SKM-1 treated with dmso at 0.1 percent for 144 hours (cell line): ENCODE data around the gene RRM1.
"Not testable (repeated sequence)": the region's sequence is repeated elsewhere in the genome, so short reads cannot be mapped to it uniquely, and the experiment has no call there.

Experiments
- DNase-seq: peaks from one replicate; lab custom pipeline; 2025; ENCODE audit not compliant: unreplicated experiment; lab: John Stamatoyannopoulos, UW

The RRM1 gene

DNA sequence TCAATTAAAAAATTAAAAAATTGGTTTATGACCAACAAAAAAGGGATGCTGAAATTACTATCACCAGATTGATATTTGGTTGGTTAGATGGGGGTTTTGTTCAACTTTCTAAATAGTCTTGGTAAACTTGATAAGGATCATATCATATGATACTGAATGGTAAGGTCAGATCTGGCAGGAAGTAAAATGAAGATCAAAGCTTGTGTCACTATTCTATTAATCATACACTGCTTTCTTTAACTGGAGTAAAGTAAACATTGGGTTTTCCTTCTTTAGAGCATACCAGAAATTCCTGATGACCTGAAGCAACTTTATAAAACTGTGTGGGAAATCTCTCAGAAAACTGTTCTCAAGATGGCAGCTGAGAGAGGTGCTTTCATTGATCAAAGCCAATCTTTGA, 40.2 kb downstream of the RRM1 start:
- no peak for DNase-seq

DNA sequence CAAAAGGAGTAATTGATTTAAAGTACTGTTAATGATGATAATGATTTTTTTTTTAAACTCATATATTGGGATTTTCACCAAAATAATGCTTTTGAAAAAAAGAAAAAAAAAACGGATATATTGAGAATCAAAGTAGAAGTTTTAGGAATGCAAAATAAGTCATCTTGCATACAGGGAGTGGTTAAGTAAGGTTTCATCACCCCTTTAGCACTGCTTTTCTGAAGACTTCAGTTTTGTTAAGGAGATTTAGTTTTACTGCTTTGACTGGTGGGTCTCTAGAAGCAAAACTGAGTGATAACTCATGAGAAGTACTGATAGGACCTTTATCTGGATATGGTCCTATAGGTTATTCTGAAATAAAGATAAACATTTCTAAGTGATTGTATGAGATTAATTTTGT, 43.9 kb downstream of the RRM1 start:
- no peak for DNase-seq

DNA sequence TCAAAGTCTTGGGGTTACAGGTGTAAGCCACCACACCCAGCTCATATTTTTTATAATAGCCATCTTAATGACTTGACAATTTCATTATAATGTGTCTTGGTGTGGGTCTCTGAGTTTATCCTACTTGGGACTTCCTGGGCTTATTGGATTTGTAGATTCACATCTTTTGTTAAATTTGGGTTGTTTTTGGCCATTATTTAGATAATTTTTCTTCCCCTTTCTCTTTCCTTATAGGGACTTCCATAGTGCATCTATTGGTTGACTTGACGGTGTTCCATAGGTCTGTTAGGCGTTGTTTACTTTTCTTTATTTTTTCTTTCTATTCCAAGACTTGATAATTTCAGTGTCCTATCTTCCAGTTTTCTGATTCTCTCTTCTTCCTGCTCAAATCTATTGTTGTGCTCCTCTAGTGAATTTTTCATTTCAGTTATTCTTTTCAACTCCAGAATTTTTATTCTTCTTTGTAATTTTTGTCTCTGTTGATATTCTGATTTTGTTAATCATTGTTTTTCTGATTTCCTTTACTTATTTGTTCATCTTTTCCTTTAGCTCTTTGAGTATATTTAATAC, 45.6 kb downstream of the RRM1 start:
- DNase-seq: no peak

DNA sequence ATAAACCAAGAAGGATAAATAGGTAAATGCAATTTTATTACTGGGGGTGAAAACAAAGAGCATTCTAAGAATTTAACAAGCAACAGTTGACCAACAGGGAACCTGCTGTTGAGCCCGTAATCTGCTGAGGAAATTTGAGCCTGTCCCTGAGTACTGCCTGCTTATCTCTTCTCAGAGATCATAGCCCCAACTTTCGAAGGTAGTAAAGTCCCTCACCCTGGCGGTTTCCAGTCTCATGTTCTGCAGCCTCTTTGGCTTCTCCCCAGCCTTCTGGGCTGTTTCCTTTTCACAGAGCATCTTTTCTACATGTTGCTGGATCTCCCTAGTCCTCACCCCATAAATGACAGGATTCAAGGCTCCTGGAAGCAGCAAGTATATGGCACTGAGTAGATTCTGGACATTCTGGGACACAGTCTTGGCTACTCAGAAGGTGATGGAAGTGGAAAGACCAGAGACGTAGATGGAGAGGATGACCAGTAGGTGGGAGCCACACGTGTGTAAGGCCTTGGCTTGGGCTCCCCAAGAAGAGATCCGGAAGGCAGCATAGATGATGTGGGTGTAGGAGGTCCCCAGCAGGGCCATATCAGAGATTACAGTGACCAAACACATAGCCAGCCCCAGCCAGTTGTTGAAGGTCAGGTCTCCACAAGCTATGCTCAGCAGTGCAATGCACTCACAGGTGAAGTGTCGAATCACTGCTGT, 51.6 kb downstream of the RRM1 start:
- DNase-seq: no peak

DNA sequence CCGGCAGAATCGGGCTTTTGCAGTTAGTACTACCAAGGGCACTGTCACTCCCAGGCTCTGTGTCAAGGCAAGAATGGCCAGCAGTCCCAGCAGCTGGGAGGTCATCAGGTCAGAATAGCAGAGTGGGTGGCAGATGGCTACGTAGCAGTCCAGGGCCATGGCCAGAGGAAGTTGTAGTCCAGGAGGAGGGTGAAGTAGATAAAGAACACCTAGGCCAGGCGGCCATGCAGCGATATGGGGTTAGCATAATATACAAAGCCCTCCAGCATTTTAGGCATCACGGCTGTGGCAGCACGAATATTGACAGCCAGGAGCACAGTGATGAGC, 52.1 kb downstream of the RRM1 start:
- DNase-seq: no peak

DNA sequence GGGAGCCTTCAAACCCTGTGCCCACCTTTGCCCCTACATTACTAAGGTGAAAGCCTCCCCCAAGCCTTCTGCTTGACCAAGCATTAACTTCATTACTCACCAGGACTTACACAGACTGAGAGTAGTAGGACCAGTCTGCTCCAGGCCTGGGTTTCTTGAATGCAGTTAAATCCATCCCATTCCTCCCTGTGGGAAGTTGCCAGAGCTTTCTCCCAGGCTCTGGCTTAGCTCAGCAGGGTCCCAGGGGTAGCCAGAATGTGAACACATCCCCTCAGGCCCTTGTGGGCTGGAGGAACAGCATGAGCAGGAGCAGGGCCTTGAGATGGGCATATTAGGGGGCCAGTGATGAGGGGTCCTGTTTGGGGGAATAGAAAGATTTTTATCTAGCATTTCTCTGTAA, 59.9 kb downstream of the RRM1 start:
- DNase-seq: no peak

DNA sequence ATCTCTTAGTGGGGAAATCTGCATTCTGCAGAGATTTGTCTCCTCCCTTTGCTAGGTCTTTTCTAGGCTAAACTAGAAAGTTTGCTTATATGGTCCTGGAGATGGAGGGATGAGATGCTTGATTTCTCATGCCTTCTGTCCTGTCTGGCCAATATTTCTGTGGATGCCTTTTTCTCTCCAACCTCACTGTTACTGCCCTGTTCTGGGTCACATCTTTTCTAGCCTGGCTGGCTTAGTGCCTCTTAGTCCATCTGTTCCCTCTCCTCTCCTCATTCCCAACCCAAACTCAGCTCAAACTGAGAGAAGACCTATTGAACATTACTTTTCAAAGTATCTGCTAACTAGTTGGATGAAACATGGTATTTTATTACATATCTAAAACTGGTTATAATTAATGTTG, 62.0 kb downstream of the RRM1 start:
- DNase-seq: no peak

DNA sequence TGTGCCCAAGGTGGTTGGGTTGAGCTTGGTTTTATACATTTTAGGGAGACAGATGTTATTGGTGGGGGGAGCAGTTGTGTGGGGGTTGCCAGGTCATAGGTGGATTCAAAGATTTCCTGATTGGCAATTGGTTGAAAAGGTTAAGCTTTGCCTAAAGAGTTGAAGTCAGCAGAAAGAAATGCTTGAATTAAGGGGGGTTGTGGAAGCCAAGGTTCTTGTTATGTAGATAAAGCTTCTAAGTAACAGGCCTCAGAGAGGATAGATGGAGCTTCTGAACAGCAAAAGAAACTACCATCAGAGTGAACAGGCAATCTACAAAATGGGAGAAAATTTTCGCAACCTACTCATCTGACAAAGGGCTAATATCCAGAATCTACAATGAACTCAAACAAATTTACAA, 64.2 kb downstream of the RRM1 start:
- DNase-seq: not testable (repeated sequence)

DNA sequence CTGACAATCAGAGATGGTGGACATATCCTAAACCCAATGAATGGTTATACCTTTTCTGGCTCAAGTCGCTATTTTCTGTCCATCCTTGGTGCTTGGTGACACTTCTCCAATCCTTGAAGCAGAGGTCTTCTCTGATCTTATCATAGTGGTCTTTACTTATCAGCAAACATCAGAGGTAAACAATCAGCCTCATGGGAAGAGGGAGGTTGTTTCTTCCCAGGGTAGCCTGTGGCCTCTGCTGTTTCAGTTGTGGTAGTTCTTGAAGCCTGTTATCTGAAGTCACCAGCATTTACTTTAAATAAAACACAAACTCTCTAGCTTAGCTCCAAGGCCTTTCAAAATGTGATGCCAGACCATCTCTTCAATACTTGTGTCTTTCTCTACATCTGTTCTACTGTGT, 66.7 kb downstream of the RRM1 start:
- DNase-seq: no peak

DNA sequence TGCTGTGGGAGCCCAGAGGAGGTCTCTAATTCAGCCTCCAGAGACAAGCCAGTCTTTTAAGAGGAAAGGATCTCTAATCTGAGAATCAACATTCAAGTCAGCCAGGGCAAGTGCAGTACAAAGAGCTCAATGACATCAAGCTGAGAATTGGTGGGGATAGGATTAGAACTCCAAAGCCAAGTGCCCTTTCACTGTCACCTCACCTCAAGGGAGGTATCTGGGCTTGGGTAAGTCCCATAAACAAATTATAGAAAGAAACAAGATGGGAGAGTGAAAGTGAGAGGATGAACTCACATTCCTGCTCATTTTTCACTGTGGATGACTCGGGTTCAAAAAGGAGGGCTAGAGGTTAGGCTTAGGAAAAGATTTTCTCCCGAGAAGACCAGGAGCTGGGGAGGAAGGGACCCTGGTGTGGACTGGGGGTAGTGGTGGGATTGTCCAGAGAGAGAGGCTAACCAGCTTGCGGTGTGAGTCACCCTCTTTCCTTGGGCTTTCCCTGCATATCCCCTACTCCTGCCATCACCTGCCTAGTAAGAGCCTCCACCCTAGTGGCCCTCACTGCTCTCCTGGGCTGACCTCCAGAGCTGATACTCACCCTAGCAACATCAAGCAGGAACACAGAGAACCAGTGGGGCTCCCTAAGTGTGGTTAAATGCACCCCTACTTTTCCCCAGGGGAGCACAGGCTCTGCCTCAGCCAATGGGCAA, 70.4 kb downstream of the RRM1 start:
- no peak for DNase-seq

DNA sequence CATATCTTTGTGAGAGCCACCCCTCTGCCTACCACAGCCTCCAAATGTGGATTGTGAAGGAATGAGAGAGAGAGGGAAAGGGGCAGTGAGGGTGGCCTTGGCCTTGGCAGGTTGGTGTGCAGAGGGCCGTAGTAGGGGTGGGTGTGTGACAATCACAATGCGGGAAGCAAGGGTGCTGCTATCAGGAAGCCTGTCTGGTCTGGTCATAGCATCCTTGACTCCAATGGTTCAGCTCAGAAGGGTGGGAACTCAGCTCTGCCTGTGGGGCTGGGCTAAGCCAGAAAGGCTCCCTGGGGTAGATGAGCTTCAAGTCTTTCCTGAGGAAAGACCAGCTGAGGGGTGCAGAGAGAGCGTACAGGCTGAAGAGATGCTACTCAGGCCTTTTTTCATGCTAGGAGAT, 72.7 kb downstream of the RRM1 start:
- no peak for DNase-seq

DNA sequence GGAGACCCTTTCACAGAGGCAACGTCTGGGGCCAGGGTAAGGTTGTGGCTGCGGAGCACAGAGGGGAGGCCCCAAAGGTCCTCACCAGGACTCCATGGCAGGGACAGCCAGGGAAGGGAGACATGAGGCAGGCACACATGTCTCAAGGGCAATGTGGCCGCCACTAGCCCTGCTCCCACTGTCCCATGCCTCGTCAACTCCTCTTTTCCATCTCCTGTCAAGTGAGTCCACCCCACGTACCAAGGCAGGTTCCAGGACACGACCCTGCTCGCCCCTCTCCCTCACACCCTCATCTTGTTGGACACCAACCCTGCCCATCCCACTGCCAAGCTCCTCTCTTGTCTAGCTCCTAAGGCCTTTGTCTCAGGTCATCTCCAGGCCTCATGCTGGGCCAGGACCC, 73.2 kb downstream of the RRM1 start:
- DNase-seq: no peak

DNA sequence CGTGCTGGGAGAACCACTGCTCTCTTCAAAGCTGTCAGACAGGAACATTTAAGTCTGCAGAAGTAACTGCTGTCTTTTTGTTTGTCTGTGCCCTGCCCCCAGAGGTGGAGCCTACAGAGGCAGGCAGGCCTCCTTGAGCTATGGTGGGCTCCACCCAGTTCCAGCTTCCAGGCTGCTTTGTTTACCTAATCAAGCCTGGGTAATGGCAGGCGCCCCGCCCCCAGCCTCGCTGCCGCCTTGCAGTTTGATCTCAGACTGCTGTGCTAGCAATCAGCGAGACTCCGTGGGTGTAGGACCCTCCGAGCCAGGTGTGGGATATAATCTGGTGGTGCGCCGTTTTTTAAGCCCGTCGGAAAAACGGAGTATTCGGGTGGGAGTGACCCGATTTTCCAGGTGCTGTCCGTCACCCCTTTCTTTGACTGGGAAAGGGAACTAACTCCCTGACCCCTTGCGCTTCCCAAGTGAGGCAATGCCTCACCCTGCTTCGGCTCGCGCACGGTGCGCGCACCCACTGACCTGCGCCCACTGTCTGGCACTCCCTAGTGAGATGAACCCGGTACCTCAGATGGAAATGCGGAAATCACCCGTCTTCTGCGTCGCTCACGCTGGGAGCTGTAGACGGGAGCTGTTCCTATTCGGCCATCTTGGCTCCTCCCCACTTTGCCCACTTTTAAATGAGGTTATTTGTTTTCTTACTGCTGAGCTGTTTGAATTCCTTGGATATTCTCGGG, 81.2 kb downstream of the RRM1 start:
- not testable (repeated sequence) for DNase-seq

DNA sequence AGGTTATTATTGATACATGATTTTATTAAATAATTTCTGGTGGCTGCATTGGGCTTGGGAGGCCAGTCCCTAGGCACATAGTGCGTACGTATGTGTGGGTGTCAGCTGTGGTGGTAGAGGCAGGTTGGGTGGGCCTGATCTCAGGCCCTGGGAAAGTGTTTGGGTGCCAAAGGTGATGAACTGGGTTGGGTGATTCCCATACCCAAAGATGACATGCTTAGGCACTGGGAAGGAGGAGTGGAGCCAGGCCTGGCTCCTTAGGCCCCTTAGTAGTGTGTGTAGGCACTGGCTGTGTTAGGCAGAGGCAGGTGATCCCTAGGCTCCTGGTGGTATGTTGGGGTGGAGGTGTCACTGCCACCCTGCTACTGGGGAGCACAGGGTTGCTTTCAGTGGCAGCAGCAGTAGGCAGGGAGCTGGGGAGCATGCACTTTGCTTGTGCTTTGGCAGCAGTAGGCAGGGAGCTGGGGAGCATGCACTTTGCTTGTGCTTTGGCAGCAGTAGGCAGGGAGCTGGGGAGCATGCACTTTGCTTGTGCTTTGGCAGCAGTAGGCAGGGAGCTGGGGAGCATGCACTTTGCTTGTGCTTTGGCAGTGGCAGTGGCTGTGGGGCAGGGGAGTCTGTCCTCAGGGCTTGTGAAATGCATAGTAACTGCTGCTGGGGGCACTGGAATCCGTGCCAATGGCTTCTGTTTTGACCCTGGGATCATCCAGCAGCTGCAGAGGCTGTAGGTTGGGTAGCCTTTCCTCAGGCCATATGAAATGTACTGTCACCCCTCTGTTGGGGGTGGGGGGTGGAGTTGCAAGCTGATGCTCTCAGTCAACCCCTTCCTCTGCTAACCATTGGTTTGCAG, 84.4 kb downstream of the RRM1 start:
- no peak for DNase-seq

DNA sequence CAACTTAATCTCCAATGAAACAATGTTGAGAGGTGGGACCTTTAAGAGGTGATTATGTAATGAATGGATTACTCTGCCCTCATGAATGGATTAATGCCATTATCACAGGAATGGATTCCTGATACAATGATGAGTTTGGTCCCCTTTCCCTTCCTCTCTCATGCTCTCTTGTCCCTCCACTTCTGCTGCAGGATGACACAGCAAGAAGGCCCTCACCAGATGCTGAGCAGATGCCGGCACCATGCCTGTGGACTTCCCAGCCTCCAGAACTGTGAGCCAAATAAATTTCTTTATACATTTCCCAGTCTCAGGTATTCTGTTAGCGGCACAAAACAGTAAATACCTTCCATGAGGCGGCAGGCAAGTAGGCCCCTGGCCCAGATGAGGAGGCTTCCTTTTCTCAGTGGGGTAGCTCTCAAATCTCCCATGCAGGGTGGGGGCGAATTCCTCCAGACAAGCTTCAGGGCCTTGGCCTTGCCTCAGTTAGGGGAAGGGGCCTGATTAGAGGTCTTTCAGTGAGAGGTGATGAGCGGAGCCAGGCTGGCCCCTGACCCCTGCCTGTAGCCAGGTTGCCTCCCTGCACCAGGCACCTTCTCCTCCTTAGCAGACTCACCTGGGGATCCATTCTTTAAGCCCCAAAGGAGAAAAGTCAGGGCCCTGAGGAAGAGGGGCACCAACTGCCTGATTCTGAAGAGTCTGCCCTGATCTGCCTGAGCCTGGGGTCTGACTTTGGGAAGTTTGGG, 86.0 kb downstream of the RRM1 start:
- DNase-seq: no peak

DNA sequence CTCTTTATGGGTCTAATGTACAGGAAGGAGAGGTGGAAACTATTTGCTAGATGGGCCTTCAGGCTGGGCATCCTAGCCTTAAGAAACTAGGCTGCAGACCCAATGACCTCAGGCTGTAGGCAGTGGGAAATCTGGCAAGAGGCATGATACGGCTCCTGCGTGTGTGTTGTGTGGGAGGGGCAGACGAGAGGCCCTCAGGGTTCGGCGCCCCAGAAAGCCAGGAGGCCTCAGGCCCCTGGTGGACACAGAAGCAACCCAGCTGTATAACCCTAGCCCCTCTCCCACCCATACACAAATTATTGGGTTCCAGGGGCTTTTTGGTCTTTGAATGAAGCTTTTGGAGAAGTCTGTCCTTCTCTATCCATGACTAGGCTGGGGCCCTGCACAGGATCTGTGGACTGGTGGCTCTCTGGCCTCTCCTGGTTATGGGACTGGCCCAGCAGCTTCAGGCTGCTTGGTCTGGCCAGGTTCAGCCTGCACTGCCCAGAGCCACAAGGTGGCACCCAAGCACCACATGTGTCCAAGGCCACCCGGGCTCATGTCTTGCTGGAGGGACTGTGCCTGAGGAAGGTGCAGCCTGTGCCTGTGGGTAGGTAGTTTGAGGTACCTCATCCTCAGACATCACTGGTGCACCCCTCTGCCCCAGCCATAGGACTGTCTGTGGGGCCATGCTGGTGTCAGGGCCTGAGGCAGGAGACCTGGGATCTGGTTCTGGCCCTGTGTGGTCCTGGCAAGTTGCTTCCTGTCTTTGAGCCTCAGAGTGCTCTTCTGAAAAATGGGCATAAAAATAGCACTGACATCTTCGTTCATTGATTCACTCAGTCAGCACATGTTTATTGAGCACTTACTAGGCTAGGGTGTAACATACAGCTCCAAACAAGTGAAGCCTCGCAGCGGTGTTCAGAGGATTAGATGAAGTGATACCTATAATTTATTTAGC, 87.5 kb downstream of the RRM1 start:
- peak; percentile 60 for DNase-seq

DNA sequence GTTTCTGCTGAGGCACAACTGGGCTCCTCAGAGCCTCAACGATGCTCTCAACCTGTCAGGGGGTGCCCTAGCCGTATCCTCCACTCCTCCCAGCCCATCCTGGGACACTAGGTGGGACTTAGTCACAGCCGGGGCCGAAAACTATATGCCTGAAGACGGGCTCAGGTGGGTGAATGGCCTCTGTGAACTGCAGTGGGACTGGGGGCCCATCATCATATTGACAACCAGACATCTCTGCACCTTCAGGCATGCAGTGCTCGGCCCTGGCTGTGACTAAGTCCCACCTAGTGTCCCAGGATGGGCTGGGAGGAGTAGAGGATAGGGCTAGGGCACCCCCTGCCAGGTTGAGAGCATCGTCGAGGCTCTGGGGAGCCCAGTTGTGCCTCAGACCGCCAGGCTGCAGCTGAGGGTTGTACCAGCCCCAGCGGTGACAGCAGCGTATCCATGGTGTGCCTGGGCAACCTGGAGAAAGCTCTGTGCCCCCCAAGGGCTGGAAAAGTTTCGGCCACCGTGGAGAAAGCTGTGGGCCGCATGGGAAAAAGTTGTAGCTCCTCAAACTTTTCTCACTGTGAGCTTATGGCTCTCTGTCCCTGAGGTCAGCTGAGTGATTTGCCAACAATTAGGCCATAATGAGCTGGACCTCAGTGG, 88.9 kb downstream of the RRM1 start:
- no peak for DNase-seq

DNA sequence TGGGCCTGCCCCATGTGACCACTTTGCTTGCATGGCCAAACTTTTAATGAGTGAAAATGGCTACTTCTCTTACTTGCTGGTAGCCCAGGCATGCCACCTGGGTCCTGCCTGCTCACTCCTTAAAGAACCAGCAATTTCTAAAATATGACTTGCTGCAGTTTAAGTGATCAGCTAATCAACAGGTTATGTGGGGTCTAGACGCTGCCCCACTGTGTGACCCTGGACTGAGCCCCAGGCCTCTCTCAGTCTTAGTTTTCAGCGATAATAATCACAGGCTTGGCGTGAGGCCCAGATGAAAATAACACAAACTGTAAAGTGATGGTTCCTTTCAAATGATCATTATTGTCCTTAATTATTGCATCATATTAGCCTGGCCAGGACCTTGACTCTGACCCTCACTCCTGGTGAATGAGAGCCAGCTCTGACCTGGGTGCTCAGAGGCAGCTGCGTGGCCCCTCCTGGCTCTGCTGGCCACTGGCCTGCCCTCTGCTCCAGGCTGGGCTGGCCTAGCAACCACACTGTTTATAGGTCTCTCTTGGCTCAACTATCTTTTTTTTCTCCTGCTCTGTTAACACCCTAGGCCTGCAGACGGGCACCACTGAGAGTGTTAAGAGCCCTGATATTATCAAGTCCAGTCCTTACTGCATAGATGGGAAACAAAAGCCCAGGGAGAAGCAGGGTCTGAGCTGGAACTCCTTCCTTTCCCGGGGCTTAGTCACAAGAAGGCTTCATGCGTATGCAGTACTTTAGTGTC, 89.7 kb downstream of the RRM1 start:
- no peak for DNase-seq
